GM03348 (cell line): ENCODE measurements around the gene GALNT18.

Source experiments
- DNase-seq: peaks from one replicate; pipeline ENCODE4 v3.0.0; 2012; ENCODE audit warnings: low spot score

Gene GALNT18

GRCh38 chr11:11499300-11499699 is 122.5 kb downstream of the GALNT18 start:
- DNase-seq, result no peak

- no peak for DNase-seq
Observed at GRCh38 chr11:11498195-11498594, 123.6 kb downstream of the GALNT18 start.

- DNase-seq, result no peak
Observed at GRCh38 chr11:11496879-11497278, 124.9 kb downstream of the GALNT18 start.

- DNase-seq, result no peak
Observed at GRCh38 chr11:11494348-11494747, 127.5 kb downstream of the GALNT18 start.

GRCh38 chr11:11493698-11494097 is 128.1 kb downstream of the GALNT18 start:
- no peak for DNase-seq

GRCh38 chr11:11491589-11491988 is 130.2 kb downstream of the GALNT18 start:
- no peak for DNase-seq

- DNase-seq, result no peak
Observed at GRCh38 chr11:11491014-11491413, 130.8 kb downstream of the GALNT18 start.

- no peak for DNase-seq
Observed at GRCh38 chr11:11486423-11486822, 135.4 kb downstream of the GALNT18 start.

GRCh38 chr11:11486002-11486401 is 135.8 kb downstream of the GALNT18 start:
- DNase-seq, result no peak

- no peak for DNase-seq
Observed at GRCh38 chr11:11483627-11484026, 138.2 kb downstream of the GALNT18 start.

GRCh38 chr11:11482730-11483129 is 139.1 kb downstream of the GALNT18 start:
- no peak for DNase-seq

- no peak for DNase-seq
Observed at GRCh38 chr11:11481371-11481770, 140.4 kb downstream of the GALNT18 start.

GRCh38 chr11:11480971-11481370 is 140.8 kb downstream of the GALNT18 start:
- no peak for DNase-seq

GRCh38 chr11:11478687-11479086 is 143.1 kb downstream of the GALNT18 start:
- no peak for DNase-seq

- no peak for DNase-seq
Observed at GRCh38 chr11:11477695-11478420, 143.9 kb downstream of the GALNT18 start.

GRCh38 chr11:11476971-11477645 is 144.7 kb downstream of the GALNT18 start:
- no peak for DNase-seq

- no peak for DNase-seq
Observed at GRCh38 chr11:11476499-11476898, 145.3 kb downstream of the GALNT18 start.

GRCh38 chr11:11472106-11472505 is 149.7 kb downstream of the GALNT18 start:
- no peak for DNase-seq

- no peak for DNase-seq
Observed at GRCh38 chr11:11471201-11471600, 150.6 kb downstream of the GALNT18 start.

GRCh38 chr11:11468954-11469353 is 152.9 kb downstream of the GALNT18 start:
- DNase-seq, result no peak

GRCh38 chr11:11467312-11467711 is 154.5 kb downstream of the GALNT18 start:
- no peak for DNase-seq

GRCh38 chr11:11464555-11464954 is 157.2 kb downstream of the GALNT18 start:
- no peak for DNase-seq

- no peak for DNase-seq
Observed at GRCh38 chr11:11463405-11463804, 158.4 kb downstream of the GALNT18 start.

GRCh38 chr11:11461473-11461872 is 160.3 kb downstream of the GALNT18 start:
- DNase-seq, result no peak
